ENCODE results near the gene NEK6.
A peak's percentile ranks its signal among the peaks of the same experiment; 100 is the strongest.

The NEK6 gene

GRCh38 chr9:124254261-124254682 lies 3.5 kb upstream of the NEK6 start:
- DNase-seq (ENCODE audit: low read depth), result no peak
- TF ChIP-seq CTCF (conservative IDR thresholded peaks at IDR 0.05; ENCODE audit: control insufficient read depth, insufficient read depth, low read depth, low read length), result no peak
- H3K4me3 ChIP-seq (ENCODE audit: control insufficient read depth, low read depth, low read length), result no peak overlapping the region

GRCh38 chr9:124255222-124255621 lies 2.5 kb upstream of the NEK6 start:
- H3K4me3 ChIP-seq (ENCODE audit: control insufficient read depth, low read depth, low read length), result no peak overlapping the region
- DNase-seq (ENCODE audit: low read depth), result no peak
- no peak for TF ChIP-seq CTCF (conservative IDR thresholded peaks at IDR 0.05; ENCODE audit: control insufficient read depth, insufficient read depth, low read depth, low read length)

- peak; percentile 80 for DNase-seq (ENCODE audit: low read depth)
- H3K4me3 ChIP-seq (ENCODE audit: control insufficient read depth, low read depth, low read length), result no peak overlapping the region
- TF ChIP-seq CTCF (conservative IDR thresholded peaks at IDR 0.05; ENCODE audit: control insufficient read depth, insufficient read depth, low read depth, low read length), result no peak
These were observed 1.2 kb upstream of the NEK6 start for GRCh38 chr9:124256517-124257069.

GRCh38 chr9:124257070-124257843 lies 492 bp upstream of the NEK6 start:
- peak overlapping the region; percentile 48 for H3K4me3 ChIP-seq (ENCODE audit: control insufficient read depth, low read depth, low read length)
- DNase-seq (ENCODE audit: low read depth), result peak; percentile 39
- TF ChIP-seq CTCF (conservative IDR thresholded peaks at IDR 0.05; ENCODE audit: control insufficient read depth, insufficient read depth, low read depth, low read length), result no peak

GRCh38 chr9:124258607-124259157 lies 933 bp downstream of the NEK6 start:
- no peak for TF ChIP-seq CTCF (conservative IDR thresholded peaks at IDR 0.05; ENCODE audit: control insufficient read depth, insufficient read depth, low read depth, low read length)
- peak overlapping the region; percentile 83 for H3K4me3 ChIP-seq (ENCODE audit: control insufficient read depth, low read depth, low read length)
- no peak for DNase-seq (ENCODE audit: low read depth)

- peak overlapping the region; percentile 83 for H3K4me3 ChIP-seq (ENCODE audit: control insufficient read depth, low read depth, low read length)
- DNase-seq (ENCODE audit: low read depth), result peak; percentile 91
- no peak for TF ChIP-seq CTCF (conservative IDR thresholded peaks at IDR 0.05; ENCODE audit: control insufficient read depth, insufficient read depth, low read depth, low read length)
These were observed 1.5 kb downstream of the NEK6 start for GRCh38 chr9:124259158-124259808.
